Heart left ventricle (tissue), 16 donors: Measurements from ENCODE around the gene RGL2. TPM values are rescaled to one million over a fixed set of nuclear protein-coding genes. Genes with fewer than 3 reads are reported as not detected.

Experiments used
- ATAC-seq, 4 donors: fragments of 200-7000 bp; cut with Tn5 transposase; one replicate each; pipeline ENCODE4 v1.9.1; 2020 to 2022; ENCODE audit warnings: moderate library complexity in 4 of 4, mild to moderate bottlenecking in 3 of 4, moderate number of reproducible peaks in 1 of 4
- DNase-seq, 5 donors: peaks; one replicate each; pipeline ENCODE4 v3.0.0-alpha.2; 2020
- H3K27ac ChIP-seq, 12 donors: fragments of 200-600 bp; sonication (generic) in 4 of 12; one replicate each; pipeline versions ENCODE4 v1.5.0 to v1.8.0; 2016 to 2022; ENCODE audit warnings: mild to moderate bottlenecking in 2 of 12
- H3K27me3 ChIP-seq, 9 donors: fragments of 200-600 bp; sonication (generic) in 2 of 9; one replicate each; pipeline versions ENCODE4 v1.5.1 to v1.8.0; 2016 to 2022; ENCODE audit warnings: mild to moderate bottlenecking in 3 of 9
- H3K36me3 ChIP-seq, 9 donors: fragments of 200-600 bp; sonication (generic) in 2 of 9; one replicate each; pipeline versions ENCODE4 v1.5.0 to v1.8.0; 2018 to 2022; ENCODE audit warnings: mild to moderate bottlenecking in 2 of 9
- H3K4me1 ChIP-seq, 12 donors: fragments of 200-600 bp; sonication (generic) in 4 of 12; one replicate each; pipeline versions ENCODE4 v1.5.0 to v1.8.0; 2016 to 2022; ENCODE audit warnings: mild to moderate bottlenecking in 3 of 12
- H3K4me3 ChIP-seq, 12 donors: fragments of 200-600 bp; sonication (generic) in 4 of 12; one replicate each; pipeline versions ENCODE4 v1.5.0 to v1.8.0; 2017 to 2022; ENCODE audit warnings: mild to moderate bottlenecking in 9 of 12, moderate library complexity in 4 of 12
- H3K9me3 ChIP-seq, 12 donors: fragments of 200-600 bp; sonication (generic) in 4 of 12; one replicate each; pipeline versions ENCODE4 v1.5.0 to v1.8.0; 2016 to 2022; ENCODE audit warnings: mild to moderate bottlenecking in 1 of 12
- POLR2A ChIP-seq, 2 donors: fragments of 450-650 bp; IDR thresholded peaks; one replicate each; pipeline ENCODE4 v1.6.1; 2017; ENCODE audit warnings: antibody characterized with exemption in 2 of 2, mild to moderate bottlenecking in 2 of 2, moderate library complexity in 2 of 2
- WGBS, 4 donors: extraction: QIAGEN DNeasy Blood & Tissue Kit in 2 of 4; methylation state at CpG; one replicate each; pipeline versions ENCODE4 v1.1.5 to v1.1.7; 2013 to 2018; 5-methylcytosine and 5-hydroxymethylcytosine counted together
- intact Hi-C, 10 donors: fragments of 100-400 bp; cut with DNase I; formaldehyde crosslinking; loops; one replicate each; pipeline versions ENCODE4 v1.11.1 to v1.14.2; 2022
- polyA plus RNA-seq, 2 donors: library from polyadenylated mRNA; stranded (reverse); fragments of 200-250 nt; gene quantifications; one replicate each; pipeline ENCODE4 v1.2.3, GENCODE V29; 2013
- total RNA-seq, 9 donors: library from RNA; depleted of rRNA in 2 of 9; stranded (reverse); fragments of >200 nt in 2 of 9; fragmentation: NEBNext Ultra II Directional in 3 of 9; extraction: Animal tissue kit (Norgen Biotek cat#: 25700) in 3 of 9; gene quantifications; one replicate each; pipeline versions ENCODE4 v1.1.0 to v1.2.4, GENCODE V29; 2016 to 2023
- TF ChIP-seq, protein P1 (sequence below), 12 donors: fragments of 200-600 bp; sonication (generic) in 4 of 12; IDR thresholded peaks; one replicate each; pipeline versions ENCODE4 v1.5.0 to v1.8.0; 2018 to 2022; ENCODE audit warnings: antibody characterized with exemption in 12 of 12, mild to moderate bottlenecking in 5 of 12
- donor health status: ischemic (EF 13 %, LVEDD 7.1; RV severe dilation, severe dysfunction).
- donor health status: healthy with polysubstance abuse.
- donor health status: DM: no; HTN: yes; CAD: no.
- donor health status: DM: no; HTN: no; CAD: no.
- donor health status: ischemic (EF 25% LVEDD 6.9; RV normal size, moderate dysfunction).
- donor health status: ischemic (EF 25% LVEDD 5.7; RV mildly dilated, moderate dysfunction).
- donor health status: healthy.
- donor health status: DM: yes; HTN: yes; CAD: no.
- donor health status: ischemic (EF 35%, LVEDD 5.7; RV mildly dilated, moderate dysfunction).
- donor health status: nonischemic (EF 11% LVEDD 7.7; RV severe dilation, severe dysfunction).
- donor health status: DM: yes; HTN: yes; CAD: no.
- donor health status: PGD.
- donor health status: ischemic (EF 29% LVEDD 5.4; RV normal size, mild dysfunction).
- donor health status: nonischemic (EF 23%, LVEDD 6.1; RV moderate dilation, normal function).

Gene RGL2
- total and polyA plus RNA-seq, 11 donors: 34.9 to 67.8 (median 48.4) TPM

DNA sequence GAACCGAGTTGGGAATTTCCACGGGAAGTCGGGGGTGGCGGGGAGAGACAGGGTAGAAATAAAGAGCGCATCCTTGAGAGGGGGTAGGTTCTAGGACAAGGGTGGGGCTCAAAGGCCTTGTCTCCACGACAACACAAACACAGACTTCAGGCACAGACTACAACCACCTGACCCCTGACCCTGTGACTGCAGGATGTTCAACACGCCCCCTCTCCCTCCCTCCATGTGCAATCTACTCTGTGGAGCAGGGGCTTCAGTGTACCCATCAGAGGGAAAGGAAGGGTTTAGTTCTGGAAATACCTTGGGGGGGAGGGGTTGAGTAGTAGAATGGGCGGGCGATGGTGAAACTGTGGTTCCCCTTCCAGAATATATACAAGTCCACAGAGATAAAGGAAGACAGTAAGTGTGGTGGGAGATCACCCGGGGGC, 15.8 kb upstream of the RGL2 start:
- Histone ChIP-seq H3K4me3 (peak overlapping the region; percentile 64 to 99 (median 93)), H3K9me3 (no peaks in the 10 kb centered on the region), H3K36me3 (peaks cover 0 to 38% (median 30%) of the 10 kb centered on the region in 9 donors), H3K27me3 (no peaks in the 10 kb centered on the region), H3K27ac (peak overlapping the region; percentile 85 to 99 (median 97)), H3K4me1 (peaks cover 0 to 72% (median 40%) of the 10 kb centered on the region in 12 donors)
- DNase-seq: peak; percentile 68 to 84 (median 74)
- intact Hi-C loops: loop anchor here in 2 of 10 donors (2.0 to 5.0 kb wide), 2 partner anchors 16 to 37 kb away; partner anchors contain the start of genes B3GALT4 (in 1 of the 2) and RGL2 (in 1 of the 2)
- 5 to 7% (median 6%) methylated on average over 10 of the region's 10 CpGs for WGBS, 4 donors
- TF ChIP-seq, protein P1, sequence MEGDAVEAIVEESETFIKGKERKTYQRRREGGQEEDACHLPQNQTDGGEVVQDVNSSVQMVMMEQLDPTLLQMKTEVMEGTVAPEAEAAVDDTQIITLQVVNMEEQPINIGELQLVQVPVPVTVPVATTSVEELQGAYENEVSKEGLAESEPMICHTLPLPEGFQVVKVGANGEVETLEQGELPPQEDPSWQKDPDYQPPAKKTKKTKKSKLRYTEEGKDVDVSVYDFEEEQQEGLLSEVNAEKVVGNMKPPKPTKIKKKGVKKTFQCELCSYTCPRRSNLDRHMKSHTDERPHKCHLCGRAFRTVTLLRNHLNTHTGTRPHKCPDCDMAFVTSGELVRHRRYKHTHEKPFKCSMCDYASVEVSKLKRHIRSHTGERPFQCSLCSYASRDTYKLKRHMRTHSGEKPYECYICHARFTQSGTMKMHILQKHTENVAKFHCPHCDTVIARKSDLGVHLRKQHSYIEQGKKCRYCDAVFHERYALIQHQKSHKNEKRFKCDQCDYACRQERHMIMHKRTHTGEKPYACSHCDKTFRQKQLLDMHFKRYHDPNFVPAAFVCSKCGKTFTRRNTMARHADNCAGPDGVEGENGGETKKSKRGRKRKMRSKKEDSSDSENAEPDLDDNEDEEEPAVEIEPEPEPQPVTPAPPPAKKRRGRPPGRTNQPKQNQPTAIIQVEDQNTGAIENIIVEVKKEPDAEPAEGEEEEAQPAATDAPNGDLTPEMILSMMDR (IDR thresholded peaks at IDR 0.05): no peak
- ATAC-seq: peak; percentile 13 to 63 (median 26)

DNA sequence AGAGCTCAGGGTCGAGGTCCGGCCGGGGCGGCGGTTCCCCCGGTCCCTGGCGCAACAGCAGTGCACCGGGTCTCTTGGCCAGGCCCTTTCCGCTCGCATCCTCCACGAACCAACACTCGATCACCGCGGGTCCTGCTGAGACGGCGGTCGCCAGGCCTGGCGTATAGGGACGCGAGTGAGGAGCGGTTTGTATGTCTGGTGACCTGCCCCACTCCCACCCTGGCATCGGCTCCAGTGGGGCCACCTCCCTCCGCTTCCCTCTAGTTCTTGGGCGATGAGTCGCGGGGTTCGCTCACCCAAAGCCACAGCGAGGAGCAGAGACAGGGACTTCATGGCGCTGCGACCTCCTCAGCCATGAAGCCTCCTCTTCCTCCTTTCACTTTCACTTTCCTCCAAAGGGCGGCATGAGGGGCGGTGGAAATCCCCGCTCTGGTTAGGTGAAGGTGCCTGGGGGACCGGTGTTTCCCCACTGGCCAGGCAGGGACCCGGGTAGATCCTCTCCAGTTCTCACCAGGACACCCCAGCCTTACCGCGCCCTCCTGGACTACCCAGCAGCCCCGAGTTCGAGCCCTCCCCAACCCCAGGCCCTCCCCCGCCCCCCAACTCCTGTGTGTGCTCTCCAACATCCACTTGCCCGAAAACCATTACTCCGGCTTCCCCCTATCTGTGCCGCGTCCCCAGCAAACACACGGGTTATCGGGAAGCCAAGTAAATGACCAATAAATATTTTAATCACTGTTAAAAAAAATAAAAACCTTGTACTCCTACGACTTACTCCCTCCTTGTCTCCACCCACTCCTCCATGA, 15.2 kb upstream of the RGL2 start, which contains the start of gene TAPBP:
Gene TAPBP, minus strand, starts transcription at position 370 of the 806 bp plus-strand sequence. Its CDS starts 37 bp downstream, at position 333.
- TF ChIP-seq, protein P1 (IDR thresholded peaks at IDR 0.05): no peak
- peak in 1 of 2 donors; percentile 34 for TF ChIP-seq POLR2A (IDR thresholded peaks at IDR 0.05)
- intact Hi-C loops: loop anchor here in 2 of 10 donors (2.0 to 5.0 kb wide), 2 partner anchors 15 to 37 kb away; partner anchors contain the start of genes RGL2 (in 2 of the 2) and B3GALT4 (in 1 of the 2)
- ATAC-seq: peak; percentile 7 to 50 (median 16)
- peak within 1 kb of the TSS; percentile 64 to 99 (median 93) for H3K4me3 ChIP-seq
- H3K9me3 ChIP-seq: no peaks in the 10 kb centered on the region
- no peaks in the 10 kb centered on the region for H3K27me3 ChIP-seq
- peaks cover 0 to 38% (median 27%) of the 10 kb centered on the region in 9 donors for H3K36me3 ChIP-seq
- H3K4me1 ChIP-seq: peaks cover 0 to 72% (median 39%) of the 10 kb centered on the region in 12 donors
- peak; percentile 62 to 77 (median 71) for DNase-seq
- 0 to 1% (median 1%) methylated on average over 41 to 47 of the region's 47 CpGs for whole genome bisulfite sequencing, 4 donors
- H3K27ac ChIP-seq: peak within 1 kb of the TSS; percentile 85 to 99 (median 97)

DNA sequence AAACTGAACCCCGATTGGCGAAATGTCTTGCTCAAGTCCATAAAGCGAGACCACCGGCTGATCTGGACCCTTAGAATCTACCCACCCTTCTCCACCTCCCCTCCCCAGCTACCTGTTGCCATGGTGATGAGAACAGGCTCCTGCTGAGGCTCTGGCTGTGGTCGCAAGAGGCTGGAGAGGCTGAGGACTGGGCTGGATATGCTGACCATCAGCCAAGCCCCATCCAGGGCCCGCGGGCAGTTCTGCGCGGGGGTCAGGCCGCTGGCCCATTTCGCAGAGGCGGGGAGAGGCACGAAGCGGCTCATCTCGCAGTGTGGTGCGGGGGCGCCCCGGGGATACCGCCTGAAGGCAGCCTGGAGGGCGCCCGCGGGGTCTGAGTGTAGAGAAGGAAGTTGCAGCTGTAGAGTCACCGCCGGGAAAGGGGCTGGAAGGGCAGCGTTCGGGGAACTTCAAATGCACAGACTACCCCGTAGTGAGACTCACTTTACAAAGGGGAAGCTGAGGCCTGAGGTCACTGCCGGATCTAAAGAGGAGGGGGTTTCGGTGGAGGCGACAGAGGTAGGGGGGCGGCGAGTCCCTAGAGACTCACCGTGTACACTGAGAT, 14.5 kb upstream of the RGL2 start:
- Histone ChIP-seq H3K9me3 (no peaks in the 10 kb centered on the region), H3K27me3 (no peaks in the 10 kb centered on the region), H3K36me3 (peaks cover 0 to 38% (median 29%) of the 10 kb centered on the region in 9 donors), H3K27ac (peak overlapping the region; percentile 85 to 99 (median 97)), H3K4me3 (peak overlapping the region; percentile 64 to 99 (median 93)), H3K4me1 (peaks cover 0 to 69% (median 34%) of the 10 kb centered on the region in 12 donors)
- 1% methylated on average over 30 to 33 of the region's 33 CpGs for WGBS, 4 donors
- DNase-seq (peak; percentile 60 to 78 (median 63)), ATAC-seq (peak in 3 of 4 donors; percentile 2 to 11 (median 5))
- TF ChIP-seq, protein P1 (IDR thresholded peaks at IDR 0.05): no peak
- TF ChIP-seq POLR2A (IDR thresholded peaks at IDR 0.05): no peak
- intact Hi-C loops: loop anchor here in 1 of 10 donors (2.0 to 5.0 kb wide), 2 partner anchors 14 to 36 kb away; partner anchors contain the start of genes B3GALT4 and RGL2
